H1 (cell line): ENCODE measurements around the gene ZNF100. TPM values are rescaled to one million over a fixed set of nuclear protein-coding genes. Genes with fewer than 3 reads are reported as not detected.

Experiments used
- CHD1 ChIP-seq: IDR thresholded peaks from 2 replicates; pipeline ENCODE4 v1.6.1; 2012; ENCODE audit warnings: low read depth, low read length, improper control_type of control experiment
- EGR1 ChIP-seq: IDR thresholded peaks from 2 replicates; pipeline ENCODE4 v1.6.1; 2011; ENCODE audit warnings: low read depth, low read length, borderline replicate concordance
- MAX ChIP-seq: IDR thresholded peaks from 2 replicates; pipeline ENCODE4 v1.6.1; 2012; ENCODE audit warnings: inconsistent platforms
- polyA plus RNA-seq, 7 experiments: library from polyadenylated mRNA; depleted of rRNA in 3 of 7; stranded (reverse) in 5 of 7; unstranded in 2 of 7; fragments of >200 nt in 5 of 7; fragments of 200-250 nt in 2 of 7; gene quantifications; 1 replicate in 5 of 7; 2 replicates in 1 of 7; 4 replicates in 1 of 7; pipeline versions ENCODE4 v1.2.1 to v1.2.3, GENCODE V29; 2011 to 2013; ENCODE audit warnings: missing spikeins in 2 of 7, mixed read lengths in 2 of 7
- total RNA-seq: library from RNA; stranded (reverse); fragmentation: NEBNext Ultra II Directional; extraction: Animal tissue kit (Norgen Biotek cat#: 25700); gene quantifications from 2 replicates; pipeline ENCODE4 v1.2.1, GENCODE V29; 2021
- TF ChIP-seq, protein P1 (sequence below): IDR thresholded peaks from 2 replicates; pipeline ENCODE4 v1.6.1; 2012; ENCODE audit warnings: low read length, inconsistent platforms

ZNF100 gene
- total and polyA plus RNA-seq, 2 of the 8 experiments (the other 6 are each of a cell fraction or from before 2014, with no cell fraction given): 4.9 to 30.8 TPM

- TF ChIP-seq, protein P1, sequence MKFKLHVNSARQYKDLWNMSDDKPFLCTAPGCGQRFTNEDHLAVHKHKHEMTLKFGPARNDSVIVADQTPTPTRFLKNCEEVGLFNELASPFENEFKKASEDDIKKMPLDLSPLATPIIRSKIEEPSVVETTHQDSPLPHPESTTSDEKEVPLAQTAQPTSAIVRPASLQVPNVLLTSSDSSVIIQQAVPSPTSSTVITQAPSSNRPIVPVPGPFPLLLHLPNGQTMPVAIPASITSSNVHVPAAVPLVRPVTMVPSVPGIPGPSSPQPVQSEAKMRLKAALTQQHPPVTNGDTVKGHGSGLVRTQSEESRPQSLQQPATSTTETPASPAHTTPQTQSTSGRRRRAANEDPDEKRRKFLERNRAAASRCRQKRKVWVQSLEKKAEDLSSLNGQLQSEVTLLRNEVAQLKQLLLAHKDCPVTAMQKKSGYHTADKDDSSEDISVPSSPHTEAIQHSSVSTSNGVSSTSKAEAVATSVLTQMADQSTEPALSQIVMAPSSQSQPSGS: no peak
- TF ChIP-seq EGR1 (peak; percentile 52; the same call in 1 of the 2 replicates), MAX (peak; percentile 82), CHD1 (no peak)
Observed at GRCh38 chr19:21699197-21699596, 68.2 kb downstream of the ZNF100 start (continued).
